GM11168 (cell line): ENCODE results near the gene MCOLN3.
"Not testable (repeated sequence)": the region's sequence is repeated elsewhere in the genome, so short reads cannot be mapped to it uniquely, and the experiment has no call there.

Source experiments
- in situ Hi-C: fragments of 300-500 bp; cut with MboI; formaldehyde crosslinking; loops from one replicate; pipeline ENCODE4 v1.12.0; 2022; ENCODE audit warnings: low sequenced_read_pairs; ENCODE audit not compliant: unreplicated experiment

MCOLN3 gene

DNA sequence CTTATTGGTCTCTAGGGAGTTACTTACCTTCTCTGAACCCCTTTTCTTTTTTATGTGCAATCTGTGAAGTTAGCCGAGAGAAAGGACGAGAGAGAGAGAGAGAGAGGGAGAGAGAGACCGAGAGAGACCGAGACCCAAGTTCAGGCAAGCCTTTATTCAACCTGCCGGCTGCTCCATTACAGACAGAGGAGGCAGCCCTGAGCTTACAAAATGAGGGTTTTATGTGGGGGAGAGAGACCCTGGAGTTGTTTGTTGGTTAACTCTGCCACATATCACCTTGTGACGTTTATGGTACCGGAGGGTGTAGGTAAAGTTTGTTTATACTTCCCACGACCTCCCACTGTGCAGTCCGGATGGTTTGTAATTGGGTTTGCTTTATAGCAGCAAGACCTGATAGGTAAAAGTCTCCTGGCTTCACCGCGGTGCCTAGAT lies 1.5 kb upstream of the MCOLN3 start:
- in situ Hi-C loops: no loop called here

DNA sequence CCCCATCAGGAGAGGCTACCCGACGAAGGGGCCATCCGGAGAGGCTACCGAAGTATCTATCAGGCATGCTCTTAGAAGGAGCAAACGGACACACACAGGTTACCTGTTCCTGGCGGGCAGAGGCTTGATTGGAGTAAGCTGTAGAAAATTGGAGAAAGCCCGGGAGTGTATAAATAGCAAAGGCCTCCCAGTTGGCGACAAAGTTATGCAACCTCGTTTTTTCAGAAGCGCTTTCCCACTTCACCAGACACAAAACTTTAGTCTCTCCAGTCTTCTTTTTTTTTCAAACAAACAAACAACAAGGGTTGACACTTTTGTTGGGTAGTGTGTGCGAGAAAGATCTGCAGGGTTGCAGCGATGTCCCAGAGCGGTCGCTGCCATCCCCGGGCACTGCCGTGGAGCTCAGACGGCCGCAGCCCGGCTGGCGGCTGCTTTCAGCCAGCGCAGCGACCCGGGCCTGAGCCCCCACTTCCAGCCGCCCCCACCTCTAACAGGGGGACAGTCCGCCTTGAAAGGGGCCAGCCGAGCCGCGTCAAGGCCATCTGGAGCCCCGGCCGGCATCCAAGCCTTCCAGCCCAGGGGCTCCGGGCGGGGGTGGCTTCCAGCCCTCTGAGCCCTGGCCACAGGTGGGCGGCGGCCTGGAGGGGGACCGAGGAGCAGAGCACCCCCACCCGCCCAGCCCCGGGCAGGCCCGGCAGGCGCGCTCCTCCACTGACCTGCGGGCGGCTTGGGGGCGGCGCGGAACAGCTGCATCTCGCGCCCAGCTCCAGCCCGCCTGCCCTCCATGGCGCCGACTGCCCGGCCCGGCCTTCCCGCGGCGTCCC lies 616 bp downstream of the MCOLN3 start:
- in situ Hi-C loops: no loop called here

DNA sequence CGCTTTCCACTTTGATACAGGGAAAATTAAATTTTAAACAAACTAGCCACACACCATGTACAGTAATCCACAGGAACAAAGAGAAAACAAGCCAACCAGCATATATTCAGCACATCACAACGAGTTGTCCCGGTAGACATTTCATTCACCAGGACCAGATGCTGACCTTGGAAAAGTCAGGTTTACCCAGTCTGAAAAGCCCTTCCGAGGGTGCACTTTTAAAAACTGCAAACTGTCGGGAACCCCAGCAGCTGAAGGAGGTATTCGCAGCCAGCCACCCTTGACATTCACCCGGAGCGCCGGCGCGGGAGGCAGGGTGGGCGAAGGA lies 1.2 kb downstream of the MCOLN3 start:
- in situ Hi-C loops: no loop called here

DNA sequence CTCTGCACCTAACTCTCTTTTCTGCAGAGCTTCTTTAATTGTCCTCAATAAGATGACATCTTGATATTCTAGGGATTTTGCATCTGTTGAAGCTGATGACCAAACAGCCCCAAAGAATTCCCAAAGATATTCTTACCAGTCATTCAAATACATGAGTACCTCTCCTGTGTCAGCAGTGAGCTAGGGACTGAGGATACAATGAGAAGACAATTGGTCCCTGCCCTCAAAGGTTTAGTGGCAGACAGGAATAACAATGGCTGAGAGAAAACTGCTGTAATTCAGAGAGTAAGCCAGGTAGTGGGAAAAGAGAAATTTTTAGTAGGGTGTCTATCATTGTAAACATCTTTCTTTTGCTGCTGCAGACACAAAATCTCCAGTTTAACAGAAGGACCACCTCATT lies 5.9 kb downstream of the MCOLN3 start:
- in situ Hi-C loops: no loop called here

DNA sequence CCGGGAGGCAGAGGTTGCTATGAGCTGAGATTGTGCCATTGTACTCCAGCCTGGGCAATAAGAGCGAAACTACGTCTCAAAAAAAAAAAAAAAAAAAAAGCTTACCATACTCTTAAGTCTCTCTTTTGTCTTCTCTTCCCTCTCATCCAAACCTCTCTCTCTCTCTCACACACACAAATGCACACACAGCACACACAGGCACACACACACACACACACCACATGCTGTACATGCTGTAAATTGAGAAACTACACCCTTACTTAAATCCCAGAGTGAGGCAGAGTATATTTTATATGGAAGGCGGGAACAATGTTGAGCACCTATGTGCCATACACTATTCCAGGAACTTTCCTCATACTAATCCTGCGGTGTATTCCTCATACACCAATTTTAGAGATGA lies 6.5 kb downstream of the MCOLN3 start:
- in situ Hi-C loops: no loop called here

DNA sequence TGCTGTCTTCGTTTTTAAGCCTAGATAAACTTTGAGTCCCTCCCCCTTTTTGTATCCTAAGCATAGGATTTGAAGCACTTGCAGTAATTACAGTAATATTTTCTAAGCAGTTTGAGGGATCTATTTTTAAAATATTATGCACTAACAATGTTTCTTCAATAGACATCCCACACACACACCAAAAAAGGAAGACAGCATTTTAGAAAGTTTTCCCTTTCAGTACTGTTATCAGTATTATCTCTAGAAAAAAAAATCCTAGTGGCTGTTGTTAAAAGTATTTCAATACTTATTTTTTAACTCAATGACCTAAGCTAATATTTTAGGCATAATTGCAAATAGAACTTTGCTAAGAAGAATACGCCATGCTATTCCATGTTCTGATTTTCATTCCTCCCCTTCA lies 15.1 kb downstream of the MCOLN3 start:
- in situ Hi-C loops: no loop called here

DNA sequence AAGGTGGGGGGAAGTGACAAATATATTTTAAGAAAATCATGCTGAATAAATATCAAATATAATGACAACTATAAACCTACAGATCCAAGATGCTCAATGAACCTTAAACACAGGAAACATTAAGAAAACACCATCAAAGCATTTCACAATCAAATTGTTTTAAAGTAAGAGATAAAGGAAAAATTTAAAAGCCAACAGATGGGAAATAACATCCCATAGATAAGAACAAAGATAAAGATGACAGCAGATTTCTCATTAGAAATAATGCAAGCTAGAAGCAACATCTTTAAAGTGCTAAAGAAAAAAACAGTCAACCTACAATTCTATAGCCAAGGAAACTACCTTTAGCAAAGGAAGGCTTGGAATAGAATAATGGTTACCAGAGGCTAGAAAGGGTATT lies 17.8 kb downstream of the MCOLN3 start:
- in situ Hi-C loops: no loop called here

DNA sequence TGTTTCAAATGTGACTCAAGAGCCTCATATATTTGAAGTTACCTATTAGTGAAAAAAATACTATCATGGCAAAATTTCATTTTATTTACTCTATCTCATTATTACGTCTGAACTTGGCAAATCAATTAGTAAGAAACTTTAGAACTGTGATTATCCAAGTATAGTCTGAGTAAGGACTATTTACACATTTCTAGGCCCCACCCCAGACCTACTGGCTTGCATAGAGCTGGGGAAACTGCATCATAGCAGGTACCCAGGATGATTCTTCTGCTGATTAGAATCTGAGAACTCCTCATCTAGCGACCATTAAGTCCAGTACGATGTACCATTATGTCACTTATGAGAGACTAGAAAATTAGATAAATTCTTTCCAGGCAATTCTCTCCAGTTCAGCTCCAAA lies 20.1 kb downstream of the MCOLN3 start:
- in situ Hi-C loops: loop anchor here (5.0 kb wide), 1 partner anchor 81 kb away; no protein-coding TSS in a partner anchor

DNA sequence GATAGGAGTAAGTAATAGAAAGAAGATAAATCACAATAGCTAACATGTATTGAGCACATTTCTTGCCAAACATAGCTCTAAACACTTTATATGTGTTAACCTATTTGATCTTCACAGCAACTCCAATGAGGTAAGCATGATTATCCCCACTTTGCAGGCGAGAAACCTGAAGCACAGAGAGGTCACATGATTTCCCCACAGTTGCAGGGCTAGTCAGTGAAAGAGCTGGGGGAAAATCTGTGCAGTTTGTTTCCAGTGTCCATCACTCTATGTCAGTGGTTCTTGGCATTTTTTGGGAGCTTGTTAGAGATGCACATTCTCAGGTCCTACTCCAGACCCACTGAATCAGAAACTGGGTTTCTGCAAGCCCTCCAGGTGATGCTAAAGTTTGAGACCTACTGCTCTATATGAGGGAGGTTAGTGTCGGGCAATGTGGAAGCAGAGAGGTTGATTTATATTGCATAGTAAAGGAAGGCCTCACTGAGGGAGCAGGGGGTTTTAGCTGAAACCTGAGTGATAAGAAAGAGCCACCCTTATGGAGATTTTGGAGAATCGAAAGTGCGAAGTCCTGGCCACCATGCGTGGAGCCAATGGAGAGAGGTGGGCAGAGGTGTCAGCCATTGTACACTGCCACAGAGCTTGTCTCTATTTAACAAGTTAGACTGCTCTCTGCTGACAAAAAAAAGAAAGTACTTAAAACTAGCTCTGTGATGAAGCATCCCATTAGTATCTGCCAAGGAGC lies 20.9 kb downstream of the MCOLN3 start:
- in situ Hi-C loops: loop anchor here (5.0 kb wide), 1 partner anchor 80 kb away; no protein-coding TSS in a partner anchor

DNA sequence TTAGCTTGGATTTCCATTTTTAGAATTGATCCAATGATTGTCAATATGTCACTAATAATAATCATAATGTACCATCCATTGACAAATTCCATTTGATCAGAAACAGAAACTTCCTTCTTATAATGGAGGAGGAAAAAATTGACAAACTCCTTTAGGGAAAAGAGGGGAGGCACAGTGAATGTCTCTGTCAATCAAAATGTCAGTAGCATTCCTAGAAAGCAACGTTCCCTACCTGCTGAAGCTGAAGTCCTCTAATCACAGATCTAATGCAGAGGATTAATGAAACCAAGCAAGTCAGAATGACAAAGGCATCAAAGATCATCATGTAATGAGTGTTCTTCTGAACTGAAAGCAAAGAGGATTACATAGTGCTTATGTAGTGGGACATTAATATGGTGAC lies 22.4 kb downstream of the MCOLN3 start:
- in situ Hi-C loops: loop anchor here (5.0 kb wide), 1 partner anchor 79 kb away; no protein-coding TSS in a partner anchor

DNA sequence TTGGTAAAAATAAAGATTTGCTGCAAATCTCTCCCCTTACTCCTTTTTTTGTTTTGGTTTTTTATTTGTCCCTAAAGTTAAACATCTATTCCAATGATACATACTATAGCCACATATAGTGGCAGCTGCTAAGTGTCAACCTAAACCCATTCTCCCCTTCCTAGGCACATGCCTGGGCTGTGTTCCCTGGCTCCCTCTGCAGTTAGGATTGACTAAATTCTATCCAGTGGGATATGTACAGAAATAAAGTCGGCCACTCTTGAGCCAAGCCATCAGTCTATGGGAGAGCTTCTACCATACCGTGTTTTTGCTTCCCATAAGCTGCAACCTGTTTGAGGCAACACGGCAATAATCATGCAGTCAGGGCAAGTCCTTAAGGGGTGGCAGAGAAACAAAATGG lies 23.6 kb downstream of the MCOLN3 start:
- in situ Hi-C loops: loop anchor here (5.0 kb wide), 1 partner anchor 77 kb away; no protein-coding TSS in a partner anchor

DNA sequence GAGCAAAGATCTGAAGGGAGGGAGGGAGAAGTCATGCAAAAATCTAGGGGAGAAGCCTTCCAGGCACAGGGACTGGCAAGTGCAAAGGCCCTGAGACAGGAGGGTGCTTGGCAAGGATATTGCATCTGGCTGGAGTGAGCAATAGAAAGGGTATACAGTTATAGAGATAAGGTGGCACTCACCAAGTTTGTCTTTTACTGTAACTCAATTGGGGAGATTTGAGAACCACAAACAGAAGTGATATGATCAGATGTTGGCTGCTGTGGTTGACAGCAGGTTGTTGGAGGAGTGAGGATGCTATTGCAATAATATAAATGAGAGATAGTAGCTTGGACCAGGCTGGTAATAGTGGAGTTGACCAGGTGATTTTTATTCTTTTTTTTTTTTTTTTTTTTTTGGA lies 25.6 kb downstream of the MCOLN3 start:
- in situ Hi-C loops: no loop called here

DNA sequence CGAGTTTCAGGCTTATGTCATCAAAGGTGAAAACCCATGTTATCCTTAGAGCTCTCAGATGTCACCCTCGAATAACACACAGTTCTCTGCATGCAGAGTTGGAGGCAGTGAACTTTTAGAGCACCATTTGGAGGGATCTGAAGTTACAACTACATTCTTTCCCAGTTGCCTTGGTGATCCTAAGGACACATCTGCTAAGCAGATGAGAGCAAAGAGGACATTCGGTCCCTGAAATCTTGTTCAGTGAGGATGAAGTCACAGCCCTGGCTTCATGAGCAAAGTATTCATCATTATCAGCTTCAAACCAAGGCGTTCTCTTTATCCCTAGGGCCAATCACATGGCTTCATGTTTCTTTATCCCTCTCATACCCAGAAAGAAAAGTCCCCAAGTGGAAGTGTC lies 28.3 kb downstream of the MCOLN3 start:
- in situ Hi-C loops: no loop called here

DNA sequence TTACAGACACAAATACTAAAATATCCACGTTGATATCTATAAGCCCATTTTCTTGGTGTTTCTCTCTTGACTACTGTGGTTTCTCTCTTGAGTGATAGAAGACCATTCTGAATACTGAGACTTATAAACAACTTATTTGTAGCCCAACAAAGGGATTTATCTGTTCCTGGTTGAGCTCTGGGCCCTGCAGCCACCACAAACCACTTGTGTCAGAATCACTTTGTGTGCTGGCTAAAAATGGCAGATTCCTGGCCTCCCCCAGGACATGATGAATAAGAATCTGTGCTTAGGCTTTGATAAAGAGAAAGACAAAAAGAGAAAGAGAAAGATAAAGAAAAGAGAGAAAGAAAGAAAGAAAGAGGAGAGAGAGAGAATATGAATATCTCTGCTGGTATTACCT lies 32.5 kb downstream of the MCOLN3 start:
- in situ Hi-C loops: no loop called here

DNA sequence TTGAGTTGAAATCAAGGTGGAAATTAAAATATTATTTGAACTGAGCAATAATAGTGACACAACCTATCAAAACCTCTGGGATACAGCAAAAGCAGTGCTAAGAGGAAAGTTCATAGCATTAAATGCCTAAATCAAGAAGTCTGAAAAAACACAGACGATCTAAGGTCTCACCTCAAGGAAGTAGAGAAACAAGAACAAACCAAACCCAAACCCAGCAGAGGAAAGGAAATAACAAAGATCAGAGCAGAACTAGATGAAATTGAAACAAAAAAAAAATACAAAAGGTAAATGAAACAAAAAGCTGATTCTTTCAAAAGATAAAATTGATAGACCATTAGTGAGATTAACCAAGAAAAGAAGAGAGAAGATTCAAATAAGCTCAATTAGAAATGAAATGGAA lies 42.7 kb downstream of the MCOLN3 start:
- in situ Hi-C loops: not testable (repeated sequence)

DNA sequence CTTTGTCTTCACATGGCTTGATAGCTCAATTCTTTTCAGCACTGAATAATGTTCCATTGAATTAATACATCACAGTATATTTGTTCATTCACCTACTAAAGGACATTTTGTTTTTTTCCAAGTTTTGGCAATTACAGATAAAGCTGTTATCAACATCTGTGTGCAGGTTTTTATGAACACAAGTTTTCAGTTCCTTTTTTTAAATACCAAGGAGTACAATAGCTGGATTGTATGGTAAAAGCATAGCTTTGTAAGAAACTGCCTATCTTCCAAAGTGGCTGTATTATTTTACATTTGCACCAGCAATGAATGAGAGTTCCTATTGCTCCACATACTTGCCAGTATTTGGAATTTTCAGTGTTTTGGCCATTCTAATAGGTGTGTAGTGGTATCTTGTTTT lies 46.6 kb downstream of the MCOLN3 start:
- in situ Hi-C loops: no loop called here

DNA sequence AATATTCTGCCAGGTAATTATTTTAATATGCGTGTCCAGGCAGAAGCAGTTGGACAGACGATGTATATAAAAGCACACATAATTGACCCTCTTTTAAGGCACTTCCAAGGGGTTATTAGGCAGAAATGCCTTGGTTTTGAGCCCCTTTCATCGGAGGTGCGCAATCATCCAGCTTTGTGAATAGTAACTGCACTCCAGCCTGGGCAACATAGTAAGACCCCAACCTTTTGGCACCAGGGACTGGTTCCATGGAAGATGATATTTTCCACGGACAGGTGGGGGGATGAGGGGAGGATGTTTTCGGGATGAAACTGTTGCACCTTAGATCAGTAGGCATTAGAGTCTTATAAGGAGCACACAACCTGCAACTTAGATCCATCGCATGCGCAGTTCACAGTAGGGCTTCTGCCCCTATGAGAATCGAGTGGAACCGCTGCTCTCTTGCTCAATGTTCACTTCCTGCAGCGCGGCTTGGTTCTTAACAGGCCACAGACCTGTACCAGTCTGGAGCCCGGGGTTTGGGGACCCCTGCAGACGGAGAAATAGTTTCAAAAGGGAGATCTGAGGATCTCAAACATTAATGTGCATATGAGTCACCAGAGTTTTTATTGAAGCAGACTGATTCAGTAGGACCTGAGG lies 49.5 kb downstream of the MCOLN3 start:
- in situ Hi-C loops: no loop called here

DNA sequence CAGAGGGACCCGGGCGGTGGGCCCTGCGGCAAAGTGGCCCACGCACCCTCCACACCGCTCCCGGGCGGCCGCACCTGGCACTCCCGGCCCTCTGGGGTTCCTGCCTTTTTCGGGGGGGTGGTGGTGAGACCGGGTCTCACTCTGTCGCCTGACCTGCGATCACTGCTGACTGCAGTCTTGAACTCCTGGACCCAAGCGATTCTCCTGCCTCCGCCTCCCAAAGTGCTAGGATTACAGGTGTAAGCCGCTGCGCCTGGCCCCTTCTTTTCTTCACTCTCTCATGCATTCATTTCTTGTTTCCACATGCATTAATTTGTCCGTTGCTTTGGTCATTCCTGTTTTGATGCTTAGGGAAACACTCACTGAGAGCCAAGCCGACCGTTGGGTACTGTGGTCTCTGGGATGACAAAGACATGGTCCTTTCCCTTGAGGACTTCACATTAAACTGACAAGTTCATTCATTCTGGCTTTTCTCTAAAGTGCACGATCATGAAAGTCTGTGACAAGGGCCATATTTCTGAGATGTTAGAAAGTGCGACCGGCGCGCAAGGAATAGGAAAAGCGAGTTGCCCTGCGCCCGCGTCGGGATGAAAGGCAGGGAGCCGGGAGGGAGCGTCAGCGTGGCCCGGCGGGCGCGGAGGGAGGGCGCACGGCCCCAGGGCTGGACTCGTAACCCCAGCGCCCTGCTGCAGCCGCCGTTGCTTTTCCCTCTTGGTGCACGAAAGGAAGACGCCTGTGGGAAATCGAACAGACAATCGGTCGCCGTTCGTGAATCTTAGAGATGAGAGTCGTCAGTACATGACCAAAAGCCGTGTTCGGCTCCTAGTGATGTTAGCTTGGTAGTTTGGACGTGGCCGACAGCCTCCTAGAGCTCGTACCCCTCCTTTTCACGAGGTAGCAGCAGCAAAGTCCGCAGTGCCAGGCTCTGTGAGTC lies 50.4 kb downstream of the MCOLN3 start:
- in situ Hi-C loops: no loop called here

DNA sequence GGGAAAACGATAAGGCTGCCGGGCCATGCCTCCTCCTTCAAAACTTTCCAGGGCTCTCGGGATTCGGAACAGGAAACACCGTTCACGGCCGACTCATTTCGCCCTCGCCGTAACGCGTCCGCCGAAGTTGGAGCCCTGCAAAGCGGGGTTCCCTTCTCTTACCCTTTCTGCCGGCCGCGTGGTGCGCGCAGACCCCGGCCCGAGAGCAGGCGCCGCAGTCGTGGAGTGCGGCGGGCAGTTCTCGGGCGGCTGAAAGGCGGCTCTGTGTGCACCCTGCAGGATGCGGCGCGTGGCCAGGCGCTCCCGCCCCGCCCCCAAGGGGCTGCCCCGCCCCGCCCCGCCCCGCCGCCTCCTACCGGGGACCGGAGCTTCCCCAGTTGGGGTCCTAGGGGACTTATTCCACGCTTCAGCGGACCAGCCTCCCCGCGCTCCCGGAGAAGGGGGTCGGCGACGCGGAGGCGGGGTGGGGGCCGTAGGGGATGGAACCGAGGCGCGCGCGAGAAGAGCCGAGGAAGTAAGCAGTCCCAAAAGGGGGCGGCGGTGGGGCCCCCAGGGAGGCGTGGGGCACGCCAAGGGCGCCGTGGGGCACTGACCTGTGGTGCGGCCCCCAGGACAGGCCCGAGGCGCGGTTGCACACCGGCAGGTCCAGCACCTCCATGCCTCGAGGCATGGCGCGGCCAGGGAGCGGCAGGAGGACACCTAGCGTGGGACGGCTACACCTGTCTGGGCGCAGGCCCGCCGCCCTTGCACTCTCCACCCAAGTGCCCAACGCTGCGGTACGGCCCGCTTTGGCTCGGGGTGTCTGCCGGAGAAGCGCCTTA lies 51.2 kb downstream of the MCOLN3 start, which contains the start of gene MCOLN2:
Gene MCOLN2, minus strand, starts transcription at position 268 of the 821 bp plus-strand sequence. Its CDS starts 241 bp downstream, at position 27.
- in situ Hi-C loops: no loop called here
